OCI-LY1 (cell line): ENCODE data around the gene CTDSP2.

ENCODE experiments used
- H2AFZ ChIP-seq: fragments of 200-600 bp; sonication (generic), shearing (Covaris generic); 2 replicates; pipeline ENCODE4 v1.6.0; 2014; ENCODE audit warnings: antibody characterized with exemption, mild to moderate bottlenecking, low read length
- H3F3A ChIP-seq: fragments of 200-600 bp; sonication (generic), shearing (Covaris generic); 2 replicates; pipeline ENCODE4 v1.6.0; 2014; ENCODE audit warnings: mild to moderate bottlenecking, antibody characterized with exemption, low read length, moderate library complexity; ENCODE audit not compliant: insufficient read depth
- H3K27ac ChIP-seq: fragments of 200-600 bp; sonication (generic); 2 replicates; pipeline ENCODE4 v1.5.1; 2014; ENCODE audit warnings: low read length, mixed run types, mild to moderate bottlenecking, low read depth; ENCODE audit not compliant: poor library complexity, severe bottlenecking
- H3K27me3 ChIP-seq: fragments of 200-600 bp; sonication (generic); 2 replicates; pipeline ENCODE4 v1.6.0; 2014; ENCODE audit warnings: antibody characterized with exemption, mild to moderate bottlenecking, low read length, moderate library complexity; ENCODE audit not compliant: insufficient read depth
- H3K36me3 ChIP-seq: fragments of 200-600 bp; sonication (generic); 2 replicates; pipeline ENCODE4 v1.6.1; 2014; ENCODE audit warnings: mild to moderate bottlenecking, antibody characterized with exemption, low read length, moderate library complexity, mixed read lengths; ENCODE audit not compliant: insufficient read depth
- H3K4me1 ChIP-seq: fragments of 200-600 bp; sonication (generic); 2 replicates; pipeline ENCODE4 v1.5.1; 2014; ENCODE audit warnings: mild to moderate bottlenecking, low read length, moderate library complexity; ENCODE audit not compliant: insufficient read depth, severe bottlenecking
- H3K4me2 ChIP-seq: fragments of 200-600 bp; sonication (generic), shearing (Covaris generic); 2 replicates; pipeline ENCODE4 v1.6.1; 2014; ENCODE audit warnings: low read length
- H3K4me3 ChIP-seq: fragments of 200-600 bp; sonication (generic); 2 replicates; pipeline ENCODE4 v1.5.1; 2014; ENCODE audit warnings: low read length, low read depth, mild to moderate bottlenecking, mixed read lengths; ENCODE audit not compliant: poor library complexity, severe bottlenecking
- H3K79me2 ChIP-seq: fragments of 200-600 bp; shearing (Covaris generic); 2 replicates; pipeline ENCODE4 v1.6.1; 2016; ENCODE audit warnings: mixed run types, low read length, mixed read lengths; ENCODE audit not compliant: insufficient read depth
- H3K9ac ChIP-seq: fragments of 200-600 bp; sonication (generic), shearing (Covaris generic); 2 replicates; pipeline ENCODE4 v1.6.1; 2014; ENCODE audit warnings: mild to moderate bottlenecking, low read length, mixed read lengths
- H3K9me2 ChIP-seq: fragments of 200-600 bp; sonication (generic), shearing (Covaris generic); 2 replicates; pipeline ENCODE4 v1.6.1; 2014; ENCODE audit warnings: low read depth, mild to moderate bottlenecking, low read length, mixed read lengths
- H3K9me3 ChIP-seq: fragments of 200-600 bp; shearing (Covaris generic); 2 replicates; pipeline ENCODE4 v1.6.1; 2014; ENCODE audit warnings: low read length, mixed read lengths
- H4K20me1 ChIP-seq: fragments of 200-600 bp; sonication (generic), shearing (Covaris generic); 2 replicates; pipeline ENCODE4 v1.6.0; 2016; ENCODE audit warnings: mild to moderate bottlenecking, low read length; ENCODE audit not compliant: insufficient read depth
- EZH2 ChIP-seq: fragments of 200-600 bp; sonication (generic), shearing (Covaris generic); IDR thresholded peaks from 2 replicates; pipeline ENCODE4 v1.8.0; 2017; ENCODE audit warnings: borderline replicate concordance, mixed run types, mild to moderate bottlenecking, antibody characterized with exemption, low read length, moderate library complexity, mixed read lengths
- TF ChIP-seq, protein P1 (sequence below): fragments of 200-600 bp; sonication (generic), shearing (Covaris generic); IDR thresholded peaks from 2 replicates; pipeline ENCODE4 v1.5.1; 2017; ENCODE audit warnings: mild to moderate bottlenecking, antibody characterized with exemption, low read length, moderate library complexity, mixed read lengths

CTDSP2 gene

GRCh38 chr12:57832966-57833365 lies 13.6 kb downstream of the CTDSP2 start:
- peaks cover 19% of the 10 kb centered on the region for H3K4me1 ChIP-seq
- H3K9me2 ChIP-seq, result no peaks in the 10 kb centered on the region
- no peaks in the 10 kb centered on the region for H3F3A ChIP-seq
- no peaks in the 10 kb centered on the region for H3K27me3 ChIP-seq
- 0 out of 2 replicates have a peak, but pooled peaks cover 4% of the 10 kb centered on the region for H3K36me3 ChIP-seq
- no peak overlapping the region for H3K27ac ChIP-seq
- no peaks in the 10 kb centered on the region for H3K79me2 ChIP-seq
- no peak overlapping the region for H3K4me3 ChIP-seq
- no peaks in the 10 kb centered on the region for H4K20me1 ChIP-seq
- TF ChIP-seq, protein P1, sequence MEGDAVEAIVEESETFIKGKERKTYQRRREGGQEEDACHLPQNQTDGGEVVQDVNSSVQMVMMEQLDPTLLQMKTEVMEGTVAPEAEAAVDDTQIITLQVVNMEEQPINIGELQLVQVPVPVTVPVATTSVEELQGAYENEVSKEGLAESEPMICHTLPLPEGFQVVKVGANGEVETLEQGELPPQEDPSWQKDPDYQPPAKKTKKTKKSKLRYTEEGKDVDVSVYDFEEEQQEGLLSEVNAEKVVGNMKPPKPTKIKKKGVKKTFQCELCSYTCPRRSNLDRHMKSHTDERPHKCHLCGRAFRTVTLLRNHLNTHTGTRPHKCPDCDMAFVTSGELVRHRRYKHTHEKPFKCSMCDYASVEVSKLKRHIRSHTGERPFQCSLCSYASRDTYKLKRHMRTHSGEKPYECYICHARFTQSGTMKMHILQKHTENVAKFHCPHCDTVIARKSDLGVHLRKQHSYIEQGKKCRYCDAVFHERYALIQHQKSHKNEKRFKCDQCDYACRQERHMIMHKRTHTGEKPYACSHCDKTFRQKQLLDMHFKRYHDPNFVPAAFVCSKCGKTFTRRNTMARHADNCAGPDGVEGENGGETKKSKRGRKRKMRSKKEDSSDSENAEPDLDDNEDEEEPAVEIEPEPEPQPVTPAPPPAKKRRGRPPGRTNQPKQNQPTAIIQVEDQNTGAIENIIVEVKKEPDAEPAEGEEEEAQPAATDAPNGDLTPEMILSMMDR, result no peak
- no peak for TF ChIP-seq EZH2
- no peak overlapping the region for H2AFZ ChIP-seq
- H3K4me2 ChIP-seq, result no peak overlapping the region
- H3K9ac ChIP-seq, result no peak overlapping the region
- no peaks in the 10 kb centered on the region for H3K9me3 ChIP-seq

DNA sequence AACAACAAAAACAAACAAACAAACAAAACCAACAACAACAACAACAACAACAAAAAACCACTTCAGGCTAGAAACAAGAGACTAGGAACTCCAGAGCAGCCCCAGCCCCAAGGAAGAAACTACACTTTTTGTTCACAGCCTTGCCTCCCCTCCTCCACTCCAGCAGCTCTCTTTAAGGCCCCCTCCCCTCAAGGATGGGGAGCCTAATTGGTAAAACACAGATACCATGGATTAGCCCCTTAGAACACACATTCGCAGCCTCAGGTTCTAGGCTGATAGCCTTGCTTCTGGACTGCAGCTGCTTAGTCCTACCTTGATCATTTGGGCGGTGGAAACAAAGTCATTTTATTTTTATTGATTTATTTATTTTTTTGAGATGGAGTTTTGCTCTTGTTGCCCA lies 16.1 kb downstream of the CTDSP2 start:
- Histone ChIP-seq H3K9me2 (no peaks in the 10 kb centered on the region), H3K27me3 (no peaks in the 10 kb centered on the region), H3K36me3 (peaks cover 21% of the 10 kb centered on the region; the same call in 1 of the 2 replicates), H3K27ac (no peak overlapping the region), H3K79me2 (no peaks in the 10 kb centered on the region), H4K20me1 (no peaks in the 10 kb centered on the region), H3K4me3 (no peak overlapping the region), H3K4me2 (no peak overlapping the region), H3F3A (no peaks in the 10 kb centered on the region), H3K9me3 (no peaks in the 10 kb centered on the region), H2AFZ (no peak overlapping the region), H3K4me1 (peaks cover 1% of the 10 kb centered on the region), H3K9ac (no peak overlapping the region)
- TF ChIP-seq EZH2, result no peak
- TF ChIP-seq, protein P1, result no peak

DNA sequence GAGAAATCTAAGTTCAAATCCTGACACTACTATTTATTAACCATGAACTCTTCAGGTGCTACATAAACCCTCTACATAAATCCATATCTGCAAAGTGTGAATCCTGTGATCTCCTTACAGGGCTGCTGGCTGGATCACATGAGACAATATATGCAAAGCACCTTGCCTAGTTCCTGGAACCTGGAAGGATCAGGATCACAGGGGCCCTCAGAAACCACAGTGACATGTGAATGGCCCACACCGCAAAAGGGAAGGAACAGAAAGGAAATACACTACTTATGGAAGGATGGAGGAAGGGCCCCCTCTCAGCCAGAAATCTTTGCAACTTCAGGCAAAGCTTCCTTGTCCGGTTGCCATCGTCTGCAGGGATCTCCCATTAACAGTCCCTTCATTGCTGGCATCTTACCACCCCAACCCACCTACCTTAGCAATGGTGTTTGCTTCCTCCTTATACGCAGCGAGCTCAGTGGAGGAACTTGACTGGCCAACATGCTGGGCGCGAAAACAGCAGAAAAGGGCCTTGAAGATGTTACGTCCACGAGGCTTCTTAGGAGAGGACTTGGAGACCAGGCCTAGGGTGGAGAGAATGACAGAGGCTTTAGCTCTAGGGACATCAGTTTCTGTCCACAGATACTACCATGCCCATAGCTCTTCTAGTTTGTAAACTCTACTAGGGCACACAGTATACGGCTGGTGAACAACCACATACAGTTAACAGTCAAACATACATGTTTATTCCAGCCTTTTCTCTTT lies 17.3 kb downstream of the CTDSP2 start:
- Histone ChIP-seq H3K9ac (no peak overlapping the region), H3K9me3 (no peaks in the 10 kb centered on the region), H3K9me2 (no peaks in the 10 kb centered on the region), H4K20me1 (no peaks in the 10 kb centered on the region), H3K36me3 (peaks cover 21% of the 10 kb centered on the region; the same call in 1 of the 2 replicates), H3K79me2 (no peaks in the 10 kb centered on the region), H3F3A (no peaks in the 10 kb centered on the region), H3K4me1 (no peaks in the 10 kb centered on the region), H3K27me3 (no peaks in the 10 kb centered on the region), H3K27ac (no peak overlapping the region), H3K4me3 (no peak overlapping the region), H2AFZ (no peak overlapping the region), H3K4me2 (no peak overlapping the region)
- TF ChIP-seq, protein P1, result no peak
- no peak for TF ChIP-seq EZH2
